Ovary (tissue), 9 donors: ENCODE measurements around the gene TMEM45A. TPM values are rescaled to one million over a fixed set of nuclear protein-coding genes. Genes with fewer than 3 reads are reported as not detected.
"Not testable (repeated sequence)": the region's sequence is repeated elsewhere in the genome, so short reads cannot be mapped to it uniquely, and the experiment has no call there.

ENCODE experiments used
- DNase-seq, 5 donors: peaks; one replicate each; pipeline ENCODE4 v3.0.0-alpha.2; 2019 to 2020
- H3K27ac ChIP-seq, 2 donors: fragments of 200-600 bp; one replicate each; pipeline versions ENCODE4 v1.5.1 to v1.8.0; 2019 to 2022
- H3K27me3 ChIP-seq: fragments of 200-600 bp; one replicate; pipeline ENCODE4 v1.8.0; 2022
- H3K36me3 ChIP-seq: fragments of 200-600 bp; sonication (generic); one replicate; pipeline ENCODE4 v1.5.1; 2019
- H3K4me1 ChIP-seq: one replicate; pipeline ENCODE4 v1.8.1; 2013; ENCODE audit warnings: mild to moderate bottlenecking, moderate library complexity; ENCODE audit not compliant: insufficient read depth
- H3K4me3 ChIP-seq: fragments of 200-600 bp; sonication (generic); one replicate; pipeline ENCODE4 v1.5.1; 2017
- H3K9me3 ChIP-seq, 2 donors: fragments of 200-600 bp in 1 of 2; sonication (generic) in 1 of 2; one replicate each; pipeline versions ENCODE4 v1.5.1 to v1.8.1; 2013 to 2019; ENCODE audit warnings: mild to moderate bottlenecking in 1 of 2, moderate library complexity in 1 of 2
- CTCF ChIP-seq, 3 donors: fragments of 450-650 bp in 2 of 3; fragments of 200-600 bp in 1 of 3; IDR thresholded peaks; one replicate each; pipeline versions ENCODE4 v1.5.1 to v1.8.0; 2016 to 2022; ENCODE audit warnings: antibody characterized with exemption in 3 of 3, mild to moderate bottlenecking in 1 of 3
- EP300 ChIP-seq: sonication (generic); formaldehyde crosslinking; IDR thresholded peaks from one replicate; pipeline ENCODE4 v1.6.1; 2017; ENCODE audit warnings: antibody characterized with exemption
- POLR2A ChIP-seq: fragments of 450-650 bp; IDR thresholded peaks from one replicate; pipeline ENCODE4 v1.6.1; 2017; ENCODE audit warnings: antibody characterized with exemption, mild to moderate bottlenecking, moderate library complexity
- WGBS, 3 donors: extraction: QIAGEN DNeasy Blood & Tissue Kit in 1 of 3; methylation state at CpG; one replicate each; pipeline versions ENCODE4 v1.1.5 to v1.1.7; 2013 to 2017; 5-methylcytosine and 5-hydroxymethylcytosine counted together
- intact Hi-C, 4 donors: fragments of 100-400 bp; cut with DNase I; formaldehyde crosslinking; loops; one replicate each; pipeline versions ENCODE4 v1.11.0 to v1.15.1; 2022 to 2023
- polyA plus RNA-seq, 2 donors: library from polyadenylated mRNA; stranded (reverse); fragments of 200-250 nt in 1 of 2; fragments of 350-450 nt in 1 of 2; fragmentation: Illumina TruSeq in 1 of 2; extraction: RNeasy Lipid Tissue Mini Kit (QIAGEN cat#74804) in 1 of 2; gene quantifications; one replicate each; pipeline ENCODE4 v1.2.3, GENCODE V29; 2013 to 2014
- total RNA-seq, 7 donors: library from RNA; depleted of rRNA in 2 of 7; stranded (reverse); fragments of >200 nt in 2 of 7; fragmentation: NEBNext Ultra II Directional in 3 of 7; extraction: Animal tissue kit (Norgen Biotek cat#: 25700) in 3 of 7; gene quantifications; one replicate each; pipeline versions ENCODE4 v1.1.0 to v1.2.4, GENCODE V29; 2016 to 2023
- donor health status: DM: no; HTN: no; CAD: no; lungs with moderate emphysema.
- donor health status: DM: no; HTN: no; CAD: no.
- donor health status: Bipolar disorder and iron deficiency.
- donor health status: DM: yes; HTN: yes; CAD: no.
- donor health status: DM: no; HTN: no; CAD: no.
- donor health status: DM: yes; HTN: yes; CAD: no.

The TMEM45A gene
- total and polyA plus RNA-seq, 9 donors: 6.1 to 72.0 (median 9.1) TPM

GRCh38 chr3:100500320-100500880, 8.0 kb downstream of the TMEM45A start:
- H3K36me3 ChIP-seq: no peaks in the 10 kb centered on the region
- intact Hi-C loops: no loop called here
- no peaks in the 10 kb centered on the region for H3K27me3 ChIP-seq
- H3K4me3 ChIP-seq: no peak overlapping the region
- 80 to 88% (median 86%) methylated on average over 8 of the region's 8 CpGs for WGBS, 3 donors
- H3K27ac ChIP-seq: no peak overlapping the region
- no peaks in the 10 kb centered on the region for H3K4me1 ChIP-seq
- TF ChIP-seq CTCF (IDR thresholded peaks at IDR 0.05) (no peak), POLR2A (no peak), EP300 (no peak)
- H3K9me3 ChIP-seq: no peaks in the 10 kb centered on the region
- DNase-seq: no peak

- peaks cover 0 to 6% of the 10 kb centered on the region in 2 donors for H3K9me3 ChIP-seq
- WGBS, 3 donors: 88 to 96% (median 93%) methylated on average over 1 of the region's 1 CpG
These were observed 11.0 kb downstream of the TMEM45A start for GRCh38 chr3:100503448-100503847.

GRCh38 chr3:100506355-100506754, 13.9 kb downstream of the TMEM45A start:
- Histone ChIP-seq H3K27me3 (no peaks in the 10 kb centered on the region), H3K4me3 (no peak overlapping the region), H3K9me3 (peaks cover 0 to 6% of the 10 kb centered on the region in 2 donors), H3K27ac (no peak overlapping the region), H3K4me1 (no peaks in the 10 kb centered on the region), H3K36me3 (no peaks in the 10 kb centered on the region)
- WGBS, 3 donors: 96 to 99% (median 96%) methylated on average over 2 of the region's 2 CpGs
- DNase-seq: no peak
- TF ChIP-seq EP300 (no peak), CTCF (IDR thresholded peaks at IDR 0.05) (no peak), POLR2A (no peak)
- intact Hi-C loops: no loop called here

More at GRCh38 chr3:100503448-100503847, 11.0 kb downstream of the TMEM45A start:
- Histone ChIP-seq H3K27me3 (no peaks in the 10 kb centered on the region), H3K27ac (no peak overlapping the region), H3K4me3 (no peak overlapping the region), H3K36me3 (no peaks in the 10 kb centered on the region), H3K4me1 (no peaks in the 10 kb centered on the region)
- intact Hi-C loops: no loop called here
- DNase-seq: no peak
- no peak for TF ChIP-seq POLR2A
- TF ChIP-seq CTCF (IDR thresholded peaks at IDR 0.05): no peak
- TF ChIP-seq EP300: no peak

GRCh38 chr3:100509818-100510217, 17.4 kb downstream of the TMEM45A start:
- DNase-seq, H3K27ac ChIP-seq, intact Hi-C loops, H3K36me3 ChIP-seq, H3K27me3 ChIP-seq, H3K4me3 ChIP-seq, H3K4me1 ChIP-seq, H3K9me3 ChIP-seq: not testable (repeated sequence)
- WGBS, 3 donors: 92 to 97% (median 96%) methylated on average over 11 to 14 of the region's 15 CpGs

GRCh38 chr3:100516232-100516631, 23.8 kb downstream of the TMEM45A start:
- Histone ChIP-seq H3K4me1 (no peaks in the 10 kb centered on the region), H3K9me3 (no peaks in the 10 kb centered on the region), H3K27me3 (no peaks in the 10 kb centered on the region), H3K27ac (no peak overlapping the region), H3K36me3 (no peaks in the 10 kb centered on the region), H3K4me3 (no peak overlapping the region)
- 88 to 90% (median 89%) methylated on average over 2 of the region's 2 CpGs for WGBS, 3 donors
- intact Hi-C loops: no loop called here
- no peak for TF ChIP-seq CTCF (IDR thresholded peaks at IDR 0.05)
- no peak for DNase-seq
